ENCODE measurements around the gene KLC4. TPM values are rescaled to one million over a fixed set of nuclear protein-coding genes. Genes with fewer than 3 reads are reported as not detected.
A peak's percentile ranks its signal among the peaks of the same experiment; 100 is the strongest.

Gene KLC4
- total RNA-seq, 1 experiment from 2014 or later, result 17.5 TPM

GRCh38 chr6:43097502-43097901 lies 38.1 kb downstream of the KLC4 start:
- Histone ChIP-seq H4K20me1 (ENCODE audit: low read length) (no peaks in the 10 kb centered on the region), H3K4me2 (ENCODE audit: low read length) (peak overlapping the region; percentile 72), H3K4me1 (ENCODE audit: insufficient read depth, low read length) (peaks cover 30% of the 10 kb centered on the region), H3K27me3 (ENCODE audit: low read length) (no peaks in the 10 kb centered on the region), H2AFZ (ENCODE audit: low read length) (peak overlapping the region; percentile 51; the same call in 1 of the 2 replicates), H3K9ac (ENCODE audit: low read length) (peak overlapping the region; percentile 13; the same call in 1 of the 2 replicates), H3K27ac (ENCODE audit: low read length) (peak overlapping the region; percentile 70), H3K36me3 (ENCODE audit: low read depth, low read length) (no peaks in the 10 kb centered on the region), H3K4me3 (ENCODE audit: low read length) (peak overlapping the region; percentile 42), H3K9me3 (ENCODE audit: low read length) (no peaks in the 10 kb centered on the region), H3F3A (ENCODE audit: low read length, unreplicated experiment) (peaks cover 6% of the 10 kb centered on the region), H3K79me2 (ENCODE audit: low read length) (peaks cover 50% of the 10 kb centered on the region), H3K9me2 (replicated peaks; ENCODE audit: low read length) (no peaks in the 10 kb centered on the region)
- TF ChIP-seq EZH2phosphoT487 (IDR thresholded peaks at IDR 0.05; ENCODE audit: borderline replicate concordance, low read length) (no peak), EZH2 (IDR thresholded peaks at IDR 0.05; ENCODE audit: low read length, unreplicated experiment) (no peak), CTCF (conservative IDR thresholded peaks at IDR 0.05; ENCODE audit: low read depth, low read length) (no peak)
- DNase-seq (no peak), ATAC-seq (no peak)
- intact Hi-C loops (cut with micrococcal nuclease), result no loop called here
- BruUV-seq (replicated peaks), result no TSS peak
- ChIA-PET CTCF (no interaction called here), POLR2A (ENCODE audit: unreplicated experiment) (no interaction called here)

GRCh38 chr6:43101497-43101896 lies 42.1 kb downstream of the KLC4 start:
- no peak for DNase-seq
- POLR2A ChIA-PET (ENCODE audit: unreplicated experiment), result no interaction called here
- Histone ChIP-seq H3K27ac (ENCODE audit: low read length) (no peak overlapping the region), H3K4me1 (ENCODE audit: insufficient read depth, low read length) (peaks cover 17% of the 10 kb centered on the region), H3K9ac (ENCODE audit: low read length) (no peak overlapping the region), H2AFZ (ENCODE audit: low read length) (no peak overlapping the region), H3F3A (ENCODE audit: low read length, unreplicated experiment) (peaks cover 6% of the 10 kb centered on the region), H3K4me2 (ENCODE audit: low read length) (no peak overlapping the region), H3K79me2 (ENCODE audit: low read length) (peaks cover 24% of the 10 kb centered on the region), H3K27me3 (ENCODE audit: low read length) (no peaks in the 10 kb centered on the region), H3K4me3 (ENCODE audit: low read length) (no peak overlapping the region), H4K20me1 (ENCODE audit: low read length) (no peaks in the 10 kb centered on the region), H3K9me3 (ENCODE audit: low read length) (no peaks in the 10 kb centered on the region), H3K36me3 (ENCODE audit: low read depth, low read length) (no peaks in the 10 kb centered on the region), H3K9me2 (replicated peaks; ENCODE audit: low read length) (no peaks in the 10 kb centered on the region)
- TF ChIP-seq CTCF (conservative IDR thresholded peaks at IDR 0.05; ENCODE audit: low read depth, low read length) (no peak), EZH2 (IDR thresholded peaks at IDR 0.05; ENCODE audit: low read length, unreplicated experiment) (no peak), EZH2phosphoT487 (IDR thresholded peaks at IDR 0.05; ENCODE audit: borderline replicate concordance, low read length) (no peak)
- ATAC-seq, result no peak
- no TSS peak for BruUV-seq (replicated peaks)
- intact Hi-C loops (cut with micrococcal nuclease), result no loop called here
- CTCF ChIA-PET, result no interaction called here

DNA sequence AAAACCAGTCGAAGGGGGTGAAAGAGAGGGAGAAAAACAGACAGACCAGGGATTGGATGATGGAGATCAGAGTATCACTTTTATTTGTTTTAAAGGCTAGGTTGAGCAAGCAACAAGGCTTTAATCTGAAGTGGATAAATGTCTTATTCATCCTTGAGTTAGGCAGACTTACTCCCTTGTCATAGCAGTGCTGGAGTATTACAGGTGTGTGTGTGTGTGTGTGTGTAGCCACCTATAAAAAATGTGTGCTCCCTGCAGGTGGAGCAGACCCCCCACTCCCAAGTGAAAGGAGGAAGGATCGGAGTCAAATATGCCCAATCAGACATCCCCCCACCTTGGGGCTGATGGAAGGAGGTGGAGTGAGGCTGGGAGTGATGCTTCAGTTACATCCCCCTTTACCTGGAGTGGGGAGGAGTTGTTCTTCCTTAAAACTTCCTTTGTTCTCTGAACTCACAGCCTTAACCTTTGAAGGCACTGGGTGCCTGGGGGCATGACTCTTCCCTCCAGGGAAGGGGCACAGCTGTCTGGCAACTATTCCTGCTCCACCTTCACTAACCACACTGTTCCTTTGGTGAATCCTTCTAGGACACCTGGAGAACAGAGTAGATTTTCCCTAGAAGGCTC lies 43.9 kb downstream of the KLC4 start:
- H3K36me3 ChIP-seq (ENCODE audit: low read depth, low read length), result no peaks in the 10 kb centered on the region
- no TSS peak for BruUV-seq (replicated peaks)
- no peak overlapping the region for H3K4me2 ChIP-seq (ENCODE audit: low read length)
- ChIA-PET POLR2A (ENCODE audit: unreplicated experiment) (no interaction called here), CTCF (no interaction called here)
- intact Hi-C loops (cut with micrococcal nuclease), result no loop called here
- H3K4me3 ChIP-seq (ENCODE audit: low read length), result no peak overlapping the region
- TF ChIP-seq CTCF (conservative IDR thresholded peaks at IDR 0.05; ENCODE audit: low read depth, low read length), result no peak
- TF ChIP-seq EZH2phosphoT487 (IDR thresholded peaks at IDR 0.05; ENCODE audit: borderline replicate concordance, low read length), result no peak
- no peak for TF ChIP-seq EZH2 (IDR thresholded peaks at IDR 0.05; ENCODE audit: low read length, unreplicated experiment)
- no peaks in the 10 kb centered on the region for H3F3A ChIP-seq (ENCODE audit: low read length, unreplicated experiment)
- H3K9ac ChIP-seq (ENCODE audit: low read length), result no peak overlapping the region
- H2AFZ ChIP-seq (ENCODE audit: low read length), result no peak overlapping the region
- H4K20me1 ChIP-seq (ENCODE audit: low read length), result no peaks in the 10 kb centered on the region
- no peaks in the 10 kb centered on the region for H3K27me3 ChIP-seq (ENCODE audit: low read length)
- DNase-seq (no peak), ATAC-seq (no peak)
- no peaks in the 10 kb centered on the region for H3K4me1 ChIP-seq (ENCODE audit: insufficient read depth, low read length)
- no peaks in the 10 kb centered on the region for H3K9me3 ChIP-seq (ENCODE audit: low read length)
- H3K27ac ChIP-seq (ENCODE audit: low read length), result no peak overlapping the region
- no peaks in the 10 kb centered on the region for H3K9me2 ChIP-seq (replicated peaks; ENCODE audit: low read length)
- H3K79me2 ChIP-seq (ENCODE audit: low read length), result peaks cover 11% of the 10 kb centered on the region

Measured in PC-3 (cell line).